ENCODE measurements around the gene SLFN12. TPM values are rescaled to one million over a fixed set of nuclear protein-coding genes. Genes with fewer than 3 reads are reported as not detected.
A peak's percentile ranks its signal among the peaks of the same experiment; 100 is the strongest.

The SLFN12 gene
- total RNA-seq, 1 experiment from 2014 or later = 14.5 TPM

- Histone ChIP-seq H3T11ph (ENCODE audit: low read length) (no peak within 1 kb of the TSS), H3K23me2 (ENCODE audit: insufficient read length, low read depth, low read length, poor library complexity, severe bottlenecking) (peaks cover 16% of the 10 kb centered on the region), H3K27me3 (ENCODE audit: insufficient read depth, low read length) (peaks cover 12% of the 10 kb centered on the region; the same call in 1 of the 2 replicates), H3K9ac (ENCODE audit: extremely low read depth, insufficient read length, low read length) (peak within 1 kb of the TSS; percentile 81), H3K27ac (ENCODE audit: insufficient read length, low read depth, low read length) (peak within 1 kb of the TSS; percentile 63), H4K20me1 (ENCODE audit: control insufficient read depth, insufficient read depth, insufficient read length) (no peaks in the 10 kb centered on the region), H3K56ac (ENCODE audit: insufficient read length, low read depth, low read length) (no peak within 1 kb of the TSS), H3K18ac (ENCODE audit: insufficient read length, low read depth, low read length) (peak within 1 kb of the TSS; percentile 97), H2AK5ac (ENCODE audit: insufficient read length, low read length) (no peak within 1 kb of the TSS), H3K9me3 (ENCODE audit: control insufficient read depth, low read depth, low read length) (no peaks in the 10 kb centered on the region), H3K4ac (ENCODE audit: low read depth, low read length) (no peak within 1 kb of the TSS), H3K14ac (ENCODE audit: insufficient read depth, low read length) (peak within 1 kb of the TSS; percentile 99), H3K79me2 (ENCODE audit: insufficient read depth, low read length) (peaks cover 3% of the 10 kb centered on the region; the same call in 1 of the 2 replicates), H3K79me1 (ENCODE audit: insufficient read depth, low read depth, low read length, poor library complexity, severe bottlenecking) (no peaks in the 10 kb centered on the region), H3K4me1 (ENCODE audit: insufficient read depth, low read length) (no peaks in the 10 kb centered on the region; the same call in 1 of the 2 replicates), H2AFZ (ENCODE audit: low read length) (no peak within 1 kb of the TSS), H2BK120ac (ENCODE audit: low read depth, low read length, poor library complexity, severe bottlenecking) (peak within 1 kb of the TSS; percentile 63), H2BK20ac (ENCODE audit: low read depth, low read length, poor library complexity, severe bottlenecking) (no peak within 1 kb of the TSS), H2BK12ac (ENCODE audit: insufficient read length, low read depth, low read length) (peak within 1 kb of the TSS; percentile 95), H2BK5ac (ENCODE audit: insufficient read length, low read length) (no peak within 1 kb of the TSS), H4K8ac (replicated peaks; ENCODE audit: insufficient read length, low read depth, low read length) (peak within 1 kb of the TSS; percentile 52), H4K5ac (ENCODE audit: insufficient read length, low read depth, low read length) (no peak within 1 kb of the TSS), H2BK15ac (ENCODE audit: low read depth, low read length) (0 out of 2 replicates have a peak within 1 kb of the TSS, but pooled peaks have one; percentile 65), H4K91ac (ENCODE audit: insufficient read length, low read depth, low read length) (no peak within 1 kb of the TSS), H3K23ac (ENCODE audit: insufficient read length, low read depth, low read length) (no peak within 1 kb of the TSS), H3K4me2 (ENCODE audit: insufficient read depth, insufficient read length, low read length) (peak within 1 kb of the TSS; percentile 83)
- no peaks in the 10 kb centered on the region for H3K9me3 Mint-ChIP-seq
- peaks cover 0 to 3% (median 0%) of the 10 kb centered on the region in 3 experiments; a peak in 1 of 7 replicates for H3K36me3 Mint-ChIP-seq (ENCODE audit: insufficient read depth in 1 of 3, low read depth in 3 of 3)
- TF ChIP-seq, protein P1, sequence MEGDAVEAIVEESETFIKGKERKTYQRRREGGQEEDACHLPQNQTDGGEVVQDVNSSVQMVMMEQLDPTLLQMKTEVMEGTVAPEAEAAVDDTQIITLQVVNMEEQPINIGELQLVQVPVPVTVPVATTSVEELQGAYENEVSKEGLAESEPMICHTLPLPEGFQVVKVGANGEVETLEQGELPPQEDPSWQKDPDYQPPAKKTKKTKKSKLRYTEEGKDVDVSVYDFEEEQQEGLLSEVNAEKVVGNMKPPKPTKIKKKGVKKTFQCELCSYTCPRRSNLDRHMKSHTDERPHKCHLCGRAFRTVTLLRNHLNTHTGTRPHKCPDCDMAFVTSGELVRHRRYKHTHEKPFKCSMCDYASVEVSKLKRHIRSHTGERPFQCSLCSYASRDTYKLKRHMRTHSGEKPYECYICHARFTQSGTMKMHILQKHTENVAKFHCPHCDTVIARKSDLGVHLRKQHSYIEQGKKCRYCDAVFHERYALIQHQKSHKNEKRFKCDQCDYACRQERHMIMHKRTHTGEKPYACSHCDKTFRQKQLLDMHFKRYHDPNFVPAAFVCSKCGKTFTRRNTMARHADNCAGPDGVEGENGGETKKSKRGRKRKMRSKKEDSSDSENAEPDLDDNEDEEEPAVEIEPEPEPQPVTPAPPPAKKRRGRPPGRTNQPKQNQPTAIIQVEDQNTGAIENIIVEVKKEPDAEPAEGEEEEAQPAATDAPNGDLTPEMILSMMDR (conservative IDR thresholded peaks at IDR 0.05) = no peak
- peaks cover 51% of the 10 kb centered on the region for H3K27me3 Mint-ChIP-seq (ENCODE audit: low read depth)
- H3K4me3 Mint-ChIP-seq = peak within 1 kb of the TSS; percentile 62 to 84
- H3K4me1 Mint-ChIP-seq = peaks cover 18 to 35% of the 10 kb centered on the region in 2 experiments
- DNase-seq = peak; percentile 94
- H3K27ac Mint-ChIP-seq = peak within 1 kb of the TSS; percentile 39 to 73 (median 62); a peak in 3 of 7 replicates
- WGBS (ENCODE audit: extremely low coverage, insufficient read length, low lambda C conversion rate) = no CpG with 5 or more reads among the region's 44 CpGs
Measured at GRCh38 chr17:35448214-35448898, 16.1 kb upstream of the SLFN12 start, which contains the start of gene SLFN13. SLFN13 (minus strand) TSS chr17:35448766; CDS start chr17:35445680, 3,086 bp downstream.

All from H9 (cell line).